ENCODE measurements around the gene MYO1F.
"Not testable (repeated sequence)": the region's sequence is repeated elsewhere in the genome, so short reads cannot be mapped to it uniquely, and the experiment has no call there.

Gene MYO1F

GRCh38 chr19:8567522-8568172 lies 9.6 kb downstream of the MYO1F start:
- no peak overlapping the region for H3K9ac ChIP-seq (ENCODE audit: low read length)
- H3K4me2 ChIP-seq (ENCODE audit: low read length): no peak overlapping the region
- H4K20me1 ChIP-seq (ENCODE audit: insufficient read depth, low read length): no peaks in the 10 kb centered on the region
- no peaks in the 10 kb centered on the region for H3F3A ChIP-seq (ENCODE audit: insufficient read depth, low read length)
- no peaks in the 10 kb centered on the region for H3K9me2 ChIP-seq (ENCODE audit: low read depth, low read length)
- no peak overlapping the region for H2AFZ ChIP-seq (ENCODE audit: low read length)
- TF ChIP-seq CTCF (IDR thresholded peaks at IDR 0.05; ENCODE audit: low read length) (no peak), EZH2 (IDR thresholded peaks at IDR 0.05; ENCODE audit: borderline replicate concordance, low read length) (no peak)
- H3K36me3 ChIP-seq (ENCODE audit: insufficient read depth, low read length): no peaks in the 10 kb centered on the region
- H3K27me3 ChIP-seq (ENCODE audit: insufficient read depth, low read length): no peaks in the 10 kb centered on the region
- no peak overlapping the region for H3K4me3 ChIP-seq (ENCODE audit: low read depth, low read length, poor library complexity, severe bottlenecking)
- H3K9me3 ChIP-seq (ENCODE audit: low read length): no peaks in the 10 kb centered on the region
- no peaks in the 10 kb centered on the region for H3K79me2 ChIP-seq (ENCODE audit: insufficient read depth, low read length)
- H3K27ac ChIP-seq (ENCODE audit: low read depth, low read length, poor library complexity, severe bottlenecking): no peak overlapping the region
- H3K4me1 ChIP-seq (ENCODE audit: insufficient read depth, low read length, severe bottlenecking): no peaks in the 10 kb centered on the region

GRCh38 chr19:8566855-8567254 lies 10.4 kb downstream of the MYO1F start:
- Histone ChIP-seq H3K4me2 (ENCODE audit: low read length) (no peak overlapping the region), H3K4me3 (ENCODE audit: low read depth, low read length, poor library complexity, severe bottlenecking) (no peak overlapping the region), H3K9me2 (ENCODE audit: low read depth, low read length) (no peaks in the 10 kb centered on the region), H3K4me1 (ENCODE audit: insufficient read depth, low read length, severe bottlenecking) (no peaks in the 10 kb centered on the region), H2AFZ (ENCODE audit: low read length) (no peak overlapping the region), H3F3A (ENCODE audit: insufficient read depth, low read length) (no peaks in the 10 kb centered on the region), H3K9me3 (ENCODE audit: low read length) (no peaks in the 10 kb centered on the region), H3K27ac (ENCODE audit: low read depth, low read length, poor library complexity, severe bottlenecking) (no peak overlapping the region), H4K20me1 (ENCODE audit: insufficient read depth, low read length) (no peaks in the 10 kb centered on the region), H3K27me3 (ENCODE audit: insufficient read depth, low read length) (no peaks in the 10 kb centered on the region), H3K36me3 (ENCODE audit: insufficient read depth, low read length) (no peaks in the 10 kb centered on the region), H3K79me2 (ENCODE audit: insufficient read depth, low read length) (no peaks in the 10 kb centered on the region), H3K9ac (ENCODE audit: low read length) (no peak overlapping the region)
- TF ChIP-seq EZH2 (IDR thresholded peaks at IDR 0.05; ENCODE audit: borderline replicate concordance, low read length): no peak
- no peak for TF ChIP-seq CTCF (IDR thresholded peaks at IDR 0.05; ENCODE audit: low read length)

- H3K27ac ChIP-seq (ENCODE audit: low read depth, low read length, poor library complexity, severe bottlenecking); H3K36me3 ChIP-seq (ENCODE audit: insufficient read depth, low read length); H2AFZ ChIP-seq (ENCODE audit: low read length); H3K79me2 ChIP-seq (ENCODE audit: insufficient read depth, low read length); H3K9me2 ChIP-seq (ENCODE audit: low read depth, low read length); H3F3A ChIP-seq (ENCODE audit: insufficient read depth, low read length); H3K9me3 ChIP-seq (ENCODE audit: low read length); H3K4me2 ChIP-seq (ENCODE audit: low read length); H3K4me3 ChIP-seq (ENCODE audit: low read depth, low read length, poor library complexity, severe bottlenecking); H3K4me1 ChIP-seq (ENCODE audit: insufficient read depth, low read length, severe bottlenecking); H4K20me1 ChIP-seq (ENCODE audit: insufficient read depth, low read length); H3K27me3 ChIP-seq (ENCODE audit: insufficient read depth, low read length); H3K9ac ChIP-seq (ENCODE audit: low read length): not testable (repeated sequence)
Observed at GRCh38 chr19:8564866-8565265, 12.4 kb downstream of the MYO1F start.

- Histone ChIP-seq H3K27ac (ENCODE audit: low read depth, low read length, poor library complexity, severe bottlenecking) (no peak overlapping the region), H3K9ac (ENCODE audit: low read length) (no peak overlapping the region), H2AFZ (ENCODE audit: low read length) (no peak overlapping the region), H3K9me2 (ENCODE audit: low read depth, low read length) (no peaks in the 10 kb centered on the region), H3K4me3 (ENCODE audit: low read depth, low read length, poor library complexity, severe bottlenecking) (no peak overlapping the region), H4K20me1 (ENCODE audit: insufficient read depth, low read length) (no peaks in the 10 kb centered on the region), H3K9me3 (ENCODE audit: low read length) (no peaks in the 10 kb centered on the region), H3K4me1 (ENCODE audit: insufficient read depth, low read length, severe bottlenecking) (no peaks in the 10 kb centered on the region), H3K79me2 (ENCODE audit: insufficient read depth, low read length) (no peaks in the 10 kb centered on the region), H3K4me2 (ENCODE audit: low read length) (no peak overlapping the region), H3K36me3 (ENCODE audit: insufficient read depth, low read length) (no peaks in the 10 kb centered on the region), H3K27me3 (ENCODE audit: insufficient read depth, low read length) (no peaks in the 10 kb centered on the region), H3F3A (ENCODE audit: insufficient read depth, low read length) (no peaks in the 10 kb centered on the region)
- no peak for TF ChIP-seq EZH2 (IDR thresholded peaks at IDR 0.05; ENCODE audit: borderline replicate concordance, low read length)
- no peak for TF ChIP-seq CTCF (IDR thresholded peaks at IDR 0.05; ENCODE audit: low read length)
Observed at GRCh38 chr19:8561075-8561764, 16.0 kb downstream of the MYO1F start.

All from OCI-LY1 (cell line).